CD4-positive, alpha-beta T cell (primary cell): ENCODE data around the gene KRTAP10-10. TPM values are rescaled to one million over a fixed set of nuclear protein-coding genes. Genes with fewer than 3 reads are reported as not detected.

Experiments
- ATAC-seq: fragments of 200-7000 bp; cut with Tn5 transposase; one replicate; pipeline ENCODE4 v1.10.0; 2022; ENCODE audit warnings: mild to moderate bottlenecking; ENCODE audit not compliant: poor library complexity
- CTCF ChIA-PET: fragments of 350-600 bp; sonication (Branson Sonifier 250); formaldehyde crosslinking; loops from one replicate; lab custom pipeline; 2021; ENCODE audit warnings: antibody characterized with exemption, inconsistent platforms; lab: Charles Lee
- POLR2A ChIA-PET: fragments of 350-600 bp; sonication (Branson Sonifier 250); formaldehyde crosslinking; loops from one replicate; lab custom pipeline; 2021; ENCODE audit warnings: antibody characterized with exemption, inconsistent platforms; lab: Charles Lee
- DNase-seq, 14 experiments: peaks; one replicate each; pipeline ENCODE4 v3.0.0-alpha.2; 2013 to 2020; ENCODE audit warnings: mixed read lengths in 2 of 14
- H3K27ac ChIP-seq, 2 donors: one replicate each; pipeline versions ENCODE4 v1.5.1 to v1.7.0; 2013; ENCODE audit warnings: low read length in 2 of 2, low read depth in 1 of 2, mild to moderate bottlenecking in 1 of 2
- H3K27me3 ChIP-seq, 2 experiments: 1 replicate in 1 of 2; 2 replicates in 1 of 2; pipeline versions ENCODE4 v1.6.1 to v1.7.0; 2013; ENCODE audit warnings: low read length in 2 of 2, control low read depth in 1 of 2, mild to moderate bottlenecking in 1 of 2, moderate library complexity in 1 of 2; ENCODE audit not compliant: insufficient read depth in 2 of 2, control insufficient read depth in 1 of 2
- H3K36me3 ChIP-seq: one replicate; pipeline ENCODE4 v1.6.1; 2013; ENCODE audit warnings: low read length, control low read depth; ENCODE audit not compliant: insufficient read depth
- H3K4me1 ChIP-seq: one replicate; pipeline ENCODE4 v1.6.1; 2013; ENCODE audit warnings: low read length, control low read depth; ENCODE audit not compliant: insufficient read depth
- H3K4me3 ChIP-seq: one replicate; pipeline ENCODE4 v1.5.1; 2013; ENCODE audit warnings: mild to moderate bottlenecking, low read length, moderate library complexity
- H3K9me3 ChIP-seq, 2 experiments: 1 replicate in 1 of 2; 2 replicates in 1 of 2; pipeline versions ENCODE4 v1.6.1 to v1.7.0; 2013; ENCODE audit warnings: low read length in 2 of 2, mild to moderate bottlenecking in 2 of 2, control low read depth in 1 of 2, moderate library complexity in 1 of 2; ENCODE audit not compliant: control insufficient read depth in 1 of 2, insufficient read depth in 1 of 2
- H3K27ac Mint-ChIP-seq: one replicate; pipeline ENCODE4 v1.8.0; 2020; ENCODE audit warnings: mixed read lengths
- H3K27me3 Mint-ChIP-seq: one replicate; pipeline ENCODE4 v1.8.0; 2021; ENCODE audit warnings: mixed read lengths
- H3K36me3 Mint-ChIP-seq: one replicate; pipeline ENCODE4 v1.8.0; 2021; ENCODE audit warnings: low read depth, mixed read lengths
- H3K4me1 Mint-ChIP-seq: one replicate; pipeline ENCODE4 v1.8.0; 2021; ENCODE audit warnings: low read depth, mixed read lengths
- H3K4me3 Mint-ChIP-seq: one replicate; pipeline ENCODE4 v1.8.0; 2020; ENCODE audit warnings: mild to moderate bottlenecking, mixed read lengths
- H3K9me3 Mint-ChIP-seq: one replicate; pipeline ENCODE4 v1.8.0; 2020; ENCODE audit warnings: mixed read lengths
- CTCF ChIP-seq: fragments of 200-600 bp; IDR thresholded peaks from one replicate; pipeline ENCODE4 v1.8.0; 2022; ENCODE audit warnings: antibody characterized with exemption, mild to moderate bottlenecking
- intact Hi-C, 2 experiments: fragments of 100-400 bp; cut with DNase I in 1 of 2; cut with micrococcal nuclease in 1 of 2; formaldehyde crosslinking; loops; one replicate each; pipeline versions ENCODE4 v1.15.1 to v1.9.0; 2023 to 2025; cut with DNase I, micrococcal nuclease
- total RNA-seq, 174 experiments: library from RNA in 2 of 174; stranded (reverse) in 2 of 174; gene quantifications; one replicate each; pipeline ENCODE4 v1.2.3 and lab custom pipeline; 2021 to 2026

Gene KRTAP10-10
- total RNA-seq, 2 experiments from 2014 or later = not detected

DNA sequence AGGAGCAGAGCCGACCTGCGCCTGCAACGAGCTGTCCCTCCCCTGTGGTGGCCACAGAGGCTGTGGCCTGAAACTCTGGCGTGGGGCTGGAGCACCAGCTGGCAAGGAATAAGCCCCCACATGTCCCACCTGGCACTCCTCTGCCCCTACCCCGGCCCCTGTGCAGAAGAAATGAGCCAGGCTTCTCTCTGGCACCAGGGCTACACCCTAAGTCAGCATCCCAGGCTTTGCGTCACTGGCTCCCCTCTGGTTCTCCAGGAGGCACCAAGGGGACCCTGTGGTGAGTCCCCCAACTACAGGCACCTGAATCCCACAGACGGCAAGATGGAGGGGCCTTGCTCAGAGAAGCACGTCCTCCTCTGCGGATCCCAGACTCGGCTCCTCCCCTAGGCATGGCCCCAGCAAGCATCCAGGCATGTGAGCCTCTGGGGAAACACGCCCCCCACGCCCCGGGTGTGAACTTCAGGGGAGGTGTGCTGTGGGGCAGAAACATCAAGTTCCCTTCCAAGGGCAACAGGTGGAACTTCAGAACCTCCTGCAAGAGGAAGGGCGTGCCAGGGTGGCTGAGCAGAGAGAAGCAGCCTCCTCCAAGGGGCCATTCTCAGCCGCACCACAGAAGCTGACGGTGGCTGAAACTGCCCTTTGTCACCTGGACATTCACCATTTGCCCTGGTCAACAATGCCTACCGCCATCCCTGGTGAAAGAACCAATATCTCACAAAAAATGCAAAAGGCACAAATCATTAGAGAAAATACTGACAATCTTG is 33.9 kb upstream of the KRTAP10-10 start:
- CTCF ChIA-PET = no interaction called here
- H3K9me3 ChIP-seq = peaks cover 7 to 14% of the 10 kb centered on the region in 2 experiments
- peaks cover 2% of the 10 kb centered on the region for H3K9me3 Mint-ChIP-seq
- H3K4me1 ChIP-seq = peaks cover 2% of the 10 kb centered on the region
- no peak overlapping the region for H3K27ac Mint-ChIP-seq
- no peak overlapping the region for H3K4me3 ChIP-seq
- H3K36me3 ChIP-seq = no peaks in the 10 kb centered on the region
- no peaks in the 10 kb centered on the region for H3K27me3 ChIP-seq
- no peaks in the 10 kb centered on the region for H3K36me3 Mint-ChIP-seq
- DNase-seq (no peak), ATAC-seq (no peak)
- H3K4me1 Mint-ChIP-seq = no peaks in the 10 kb centered on the region
- intact Hi-C loops = no loop called here
- POLR2A ChIA-PET = interaction anchor here (0.6 kb wide), 1 partner anchor 959 kb away, joined by 3 read pairs; no protein-coding TSS in a partner anchor
- no peak for TF ChIP-seq CTCF
- no peak overlapping the region for H3K4me3 Mint-ChIP-seq
- H3K27me3 Mint-ChIP-seq = peaks cover 4% of the 10 kb centered on the region
- H3K27ac ChIP-seq = no peak overlapping the region

DNA sequence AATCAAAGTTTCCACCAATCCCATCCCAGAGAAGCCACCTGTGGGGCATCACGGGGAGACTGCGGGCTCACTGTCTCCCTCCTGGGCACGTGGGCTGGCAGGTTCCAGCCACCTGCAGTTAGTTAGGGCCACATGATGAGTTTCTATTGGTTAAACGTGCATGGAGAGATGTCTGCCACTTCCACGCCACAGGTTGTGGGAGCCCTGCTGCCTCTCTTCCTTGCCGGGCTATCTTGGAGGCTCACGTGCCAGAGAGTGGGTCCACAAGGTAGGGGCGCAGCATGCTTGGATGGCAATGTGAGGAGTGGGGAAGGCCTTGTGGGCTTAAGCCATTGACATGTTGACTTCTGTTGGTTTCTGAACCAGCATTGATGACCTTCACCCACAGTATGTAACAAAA is 33.2 kb upstream of the KRTAP10-10 start:
- H3K27me3 ChIP-seq = no peaks in the 10 kb centered on the region
- ChIA-PET POLR2A (no interaction called here), CTCF (no interaction called here)
- no peak for TF ChIP-seq CTCF
- Mint-ChIP-seq H3K4me3 (no peak overlapping the region), H3K27me3 (peaks cover 4% of the 10 kb centered on the region), H3K9me3 (peaks cover 4% of the 10 kb centered on the region), H3K4me1 (no peaks in the 10 kb centered on the region), H3K36me3 (no peaks in the 10 kb centered on the region), H3K27ac (no peak overlapping the region)
- no peak overlapping the region for H3K4me3 ChIP-seq
- ATAC-seq (no peak), DNase-seq (no peak)
- no peaks in the 10 kb centered on the region for H3K36me3 ChIP-seq
- H3K27ac ChIP-seq = no peak overlapping the region
- peaks cover 2 to 11% of the 10 kb centered on the region in 2 experiments for H3K9me3 ChIP-seq
- peaks cover 2% of the 10 kb centered on the region for H3K4me1 ChIP-seq
- intact Hi-C loops = no loop called here

DNA sequence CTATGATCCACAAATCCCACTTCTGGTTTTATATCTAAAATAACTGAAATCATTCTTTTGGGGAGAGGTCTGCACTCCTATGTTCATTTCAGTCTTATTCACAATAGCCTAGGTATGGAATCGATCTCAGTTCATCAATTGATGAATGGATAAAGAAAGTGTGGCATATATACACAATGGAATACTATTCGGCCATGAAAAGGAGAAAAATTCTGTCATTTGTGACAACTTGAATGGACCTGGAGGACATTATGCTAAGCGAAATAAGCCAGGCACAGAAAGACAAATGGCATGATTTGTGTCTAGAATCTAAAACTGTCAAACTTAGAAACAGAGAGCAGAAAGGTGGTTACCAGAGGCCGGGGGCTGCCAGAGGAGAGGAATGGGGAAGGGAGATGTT is 30.7 kb upstream of the KRTAP10-10 start:
- peaks cover 18 to 22% of the 10 kb centered on the region in 2 experiments for H3K9me3 ChIP-seq
- no peaks in the 10 kb centered on the region for H3K4me1 Mint-ChIP-seq
- POLR2A ChIA-PET = no interaction called here

More for the DNA sequence above, 30.7 kb upstream of the KRTAP10-10 start:
- DNase-seq (no peak), ATAC-seq (no peak)
- Mint-ChIP-seq H3K27me3 (peaks cover 4% of the 10 kb centered on the region), H3K36me3 (no peaks in the 10 kb centered on the region), H3K4me3 (no peak overlapping the region), H3K27ac (no peak overlapping the region), H3K9me3 (peaks cover 10% of the 10 kb centered on the region)
- no peak for TF ChIP-seq CTCF
- no peaks in the 10 kb centered on the region for H3K27me3 ChIP-seq
- H3K36me3 ChIP-seq = no peaks in the 10 kb centered on the region
- intact Hi-C loops = no loop called here
- no peak overlapping the region for H3K4me3 ChIP-seq
- no peak overlapping the region for H3K27ac ChIP-seq
- H3K4me1 ChIP-seq = peaks cover 2% of the 10 kb centered on the region
- CTCF ChIA-PET = no interaction called here
